ENCODE data around the gene TRAPPC10. TPM values are rescaled to one million over a fixed set of nuclear protein-coding genes. Genes with fewer than 3 reads are reported as not detected.
A peak's percentile ranks its signal among the peaks of the same experiment; 100 is the strongest.

TRAPPC10 gene
- total RNA-seq, 4 donors from 2014 or later, result 27.7 to 53.8 (median 38.4) TPM

- H3K27ac ChIP-seq, result no peak overlapping the region
- H3K36me3 ChIP-seq, result peaks cover 2 to 75% (median 19%) of the 10 kb centered on the region in 3 donors
- no peaks in the 10 kb centered on the region for H3K27me3 ChIP-seq
- peaks cover 0 to 8% (median 0%) of the 10 kb centered on the region in 4 donors for H3K4me1 ChIP-seq
- no peaks in the 10 kb centered on the region for H3K9me3 ChIP-seq
- no peak for TF ChIP-seq POLR2A (IDR thresholded peaks at IDR 0.05)
- TF ChIP-seq, protein P1, sequence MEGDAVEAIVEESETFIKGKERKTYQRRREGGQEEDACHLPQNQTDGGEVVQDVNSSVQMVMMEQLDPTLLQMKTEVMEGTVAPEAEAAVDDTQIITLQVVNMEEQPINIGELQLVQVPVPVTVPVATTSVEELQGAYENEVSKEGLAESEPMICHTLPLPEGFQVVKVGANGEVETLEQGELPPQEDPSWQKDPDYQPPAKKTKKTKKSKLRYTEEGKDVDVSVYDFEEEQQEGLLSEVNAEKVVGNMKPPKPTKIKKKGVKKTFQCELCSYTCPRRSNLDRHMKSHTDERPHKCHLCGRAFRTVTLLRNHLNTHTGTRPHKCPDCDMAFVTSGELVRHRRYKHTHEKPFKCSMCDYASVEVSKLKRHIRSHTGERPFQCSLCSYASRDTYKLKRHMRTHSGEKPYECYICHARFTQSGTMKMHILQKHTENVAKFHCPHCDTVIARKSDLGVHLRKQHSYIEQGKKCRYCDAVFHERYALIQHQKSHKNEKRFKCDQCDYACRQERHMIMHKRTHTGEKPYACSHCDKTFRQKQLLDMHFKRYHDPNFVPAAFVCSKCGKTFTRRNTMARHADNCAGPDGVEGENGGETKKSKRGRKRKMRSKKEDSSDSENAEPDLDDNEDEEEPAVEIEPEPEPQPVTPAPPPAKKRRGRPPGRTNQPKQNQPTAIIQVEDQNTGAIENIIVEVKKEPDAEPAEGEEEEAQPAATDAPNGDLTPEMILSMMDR (IDR thresholded peaks at IDR 0.05), result no peak
- no peak for TF ChIP-seq EP300 (IDR thresholded peaks at IDR 0.05)
- no peak overlapping the region for H3K4me3 ChIP-seq
- DNase-seq (ENCODE audit: low spot score in 2 of 2), result no peak
- WGBS, 2 donors, result 85 to 90% methylated on average over 17 of the region's 17 CpGs
Observed at GRCh38 chr21:43969115-43969444, 43.0 kb upstream of the TRAPPC10 start.

DNA sequence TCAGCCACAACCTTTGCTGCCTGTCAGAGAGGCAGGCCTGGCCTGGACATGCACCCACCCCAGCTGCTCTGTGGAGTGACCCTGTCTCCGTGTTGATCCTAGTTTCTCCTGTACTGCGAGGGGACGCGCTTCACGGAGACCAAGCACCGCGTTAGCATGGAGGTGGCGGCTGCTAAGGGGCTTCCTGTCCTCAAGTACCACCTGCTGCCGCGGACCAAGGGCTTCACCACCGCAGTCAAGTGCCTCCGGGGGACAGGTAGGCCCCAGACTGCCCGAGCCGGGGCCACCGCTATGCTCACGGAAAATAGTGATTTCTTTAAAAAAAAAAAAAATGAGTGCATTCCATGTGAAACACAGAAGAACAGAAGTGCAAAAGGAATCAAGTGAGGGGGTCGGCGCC is 41.6 kb upstream of the TRAPPC10 start:
- TF ChIP-seq EP300 (IDR thresholded peaks at IDR 0.05), result no peak
- TF ChIP-seq POLR2A (IDR thresholded peaks at IDR 0.05), result no peak
- TF ChIP-seq, protein P1 (IDR thresholded peaks at IDR 0.05), result no peak
- Histone ChIP-seq H3K36me3 (peaks cover 2 to 75% (median 19%) of the 10 kb centered on the region in 3 donors), H3K27ac (no peak overlapping the region), H3K4me1 (peaks cover 0 to 17% (median 0%) of the 10 kb centered on the region in 4 donors), H3K9me3 (no peaks in the 10 kb centered on the region), H3K4me3 (no peak overlapping the region), H3K27me3 (no peaks in the 10 kb centered on the region)
- 89 to 94% methylated on average over 18 of the region's 18 CpGs for WGBS, 2 donors
- DNase-seq (ENCODE audit: low spot score in 2 of 2), result no peak

DNA sequence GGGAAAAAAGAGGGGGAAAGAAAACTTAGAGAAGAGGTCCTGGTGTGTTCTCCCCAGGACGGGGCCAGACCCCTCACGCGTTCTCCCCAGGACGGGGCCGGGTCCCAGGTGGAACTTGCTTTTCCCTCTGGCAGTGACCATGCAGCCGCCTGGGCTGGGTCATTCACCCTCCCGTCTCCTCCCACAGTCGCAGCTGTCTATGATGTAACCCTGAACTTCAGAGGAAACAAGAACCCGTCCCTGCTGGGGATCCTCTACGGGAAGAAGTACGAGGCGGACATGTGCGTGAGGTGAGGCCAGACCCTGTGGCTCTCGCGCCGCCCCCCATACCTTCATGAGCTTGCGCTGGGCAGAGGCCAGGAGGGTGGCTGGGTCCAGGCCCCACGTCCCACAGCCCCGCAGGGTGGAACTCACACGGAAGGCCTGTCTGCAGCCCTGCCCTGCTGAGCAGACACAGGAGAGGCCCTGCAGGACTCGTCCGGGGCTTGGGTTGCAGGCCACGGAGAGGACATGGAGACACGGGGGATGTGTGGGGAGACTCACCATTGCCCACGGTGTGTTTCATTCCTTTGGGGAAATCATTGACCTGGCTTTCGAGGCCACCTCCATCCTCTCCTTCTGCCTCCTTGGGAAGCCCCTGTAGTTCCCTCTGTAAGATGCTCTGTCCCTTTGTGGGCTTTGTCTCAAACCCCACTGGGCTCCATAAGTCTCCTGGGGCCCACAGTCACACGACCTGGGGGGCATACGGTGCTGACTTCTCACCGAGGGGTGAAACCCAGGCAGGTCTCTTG is 40.7 kb upstream of the TRAPPC10 start:
- WGBS, 2 donors, result 78 to 80% methylated on average over 29 of the region's 29 CpGs
- H3K36me3 ChIP-seq, result peaks cover 2 to 71% (median 19%) of the 10 kb centered on the region in 3 donors
- H3K27me3 ChIP-seq, result no peaks in the 10 kb centered on the region
- H3K4me3 ChIP-seq, result no peak overlapping the region
- no peak overlapping the region for H3K27ac ChIP-seq
- H3K9me3 ChIP-seq, result no peaks in the 10 kb centered on the region
- TF ChIP-seq POLR2A (IDR thresholded peaks at IDR 0.05) (no peak), EP300 (IDR thresholded peaks at IDR 0.05) (no peak)
- TF ChIP-seq, protein P1 (IDR thresholded peaks at IDR 0.05), result no peak
- peak in 1 of 2 donors; percentile 22 for DNase-seq (ENCODE audit: low spot score in 2 of 2)
- peaks cover 0 to 19% (median 0%) of the 10 kb centered on the region in 4 donors for H3K4me1 ChIP-seq

DNA sequence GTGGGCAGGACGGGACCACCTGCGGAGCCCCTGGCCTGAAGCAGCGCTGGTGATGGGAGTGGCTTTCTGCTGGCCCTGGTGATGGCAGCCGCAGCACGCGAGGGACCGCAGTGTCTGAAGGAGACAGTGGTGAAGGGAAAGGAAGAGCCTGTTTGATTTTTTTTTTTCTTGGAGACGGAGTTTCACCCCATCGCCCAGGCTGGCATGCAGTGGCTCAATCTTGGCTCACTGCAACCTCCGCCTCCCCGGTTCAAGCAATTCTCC is 40.2 kb upstream of the TRAPPC10 start:
- Histone ChIP-seq H3K27ac (no peak overlapping the region), H3K4me1 (peaks cover 0 to 19% (median 0%) of the 10 kb centered on the region in 4 donors), H3K4me3 (no peak overlapping the region), H3K27me3 (no peaks in the 10 kb centered on the region), H3K9me3 (no peaks in the 10 kb centered on the region), H3K36me3 (peaks cover 2 to 65% (median 19%) of the 10 kb centered on the region in 3 donors)
- TF ChIP-seq EP300 (IDR thresholded peaks at IDR 0.05) (no peak), POLR2A (IDR thresholded peaks at IDR 0.05) (no peak)
- TF ChIP-seq, protein P1 (IDR thresholded peaks at IDR 0.05), result no peak
- 96 to 97% methylated on average over 11 of the region's 11 CpGs for WGBS, 2 donors
- DNase-seq (ENCODE audit: low spot score in 2 of 2), result no peak

DNA sequence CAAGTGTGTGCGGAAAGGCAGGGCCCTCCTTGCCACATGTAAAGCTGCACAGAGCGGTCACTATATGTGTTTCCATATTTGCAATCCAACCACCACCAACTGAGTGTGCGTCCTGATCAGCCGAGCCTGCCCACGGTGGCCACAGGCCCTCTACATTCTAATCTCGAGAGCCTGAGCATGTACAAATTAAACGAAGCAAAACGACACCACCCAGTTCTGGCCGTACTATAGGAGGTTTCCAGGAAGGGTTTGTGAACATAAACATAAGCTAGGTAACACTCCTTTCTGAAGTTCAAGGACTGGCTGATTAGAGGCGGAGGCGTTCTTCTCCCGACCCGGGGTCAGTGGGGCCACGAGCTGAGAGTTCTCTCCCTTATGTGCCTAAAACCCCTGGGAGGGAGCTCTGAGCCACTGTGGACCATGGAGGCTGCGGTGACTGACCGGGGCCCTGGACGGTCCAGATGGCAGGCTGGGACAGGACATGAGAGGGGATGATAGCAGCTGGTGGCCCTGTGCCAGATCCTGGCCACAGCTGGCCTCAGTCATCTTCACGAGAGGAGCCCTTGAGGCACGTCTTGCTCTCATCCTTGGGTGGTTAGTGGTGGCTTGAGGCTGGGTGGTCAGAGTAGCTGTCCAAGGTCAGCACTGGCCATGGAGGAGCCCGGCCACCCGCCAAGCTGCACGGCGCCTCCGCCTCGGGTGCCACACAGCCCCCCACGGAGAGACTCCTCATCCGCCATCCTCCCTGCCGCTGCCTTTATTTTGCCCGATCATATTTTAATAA is 39.1 kb upstream of the TRAPPC10 start:
- WGBS, 2 donors, result 74 to 84% methylated on average over 26 to 29 of the region's 29 CpGs
- Histone ChIP-seq H3K4me1 (peaks cover 0 to 19% (median 0%) of the 10 kb centered on the region in 4 donors), H3K4me3 (no peak overlapping the region), H3K36me3 (peaks cover 2 to 68% (median 19%) of the 10 kb centered on the region in 3 donors), H3K27ac (no peak overlapping the region), H3K9me3 (no peaks in the 10 kb centered on the region), H3K27me3 (no peaks in the 10 kb centered on the region)
- DNase-seq (ENCODE audit: low spot score in 2 of 2), result peak in 1 of 2 donors; percentile 15
- TF ChIP-seq, protein P1 (IDR thresholded peaks at IDR 0.05), result no peak
- TF ChIP-seq POLR2A (IDR thresholded peaks at IDR 0.05) (no peak), EP300 (IDR thresholded peaks at IDR 0.05) (no peak)
